Embryonic facial prominence (tissue), 1 donor: ENCODE data around the gene GABARAP.
A peak's percentile ranks its signal among the peaks of the same experiment; 100 is the strongest.

Experiments
- DNase-seq: peaks from one replicate; pipeline ENCODE4 v3.0.0-alpha.2; 2016; ENCODE audit errors: extremely low spot score

GABARAP gene

GRCh38 chr17:7241783-7242716 lies at the start of gene GABARAP:
Gene GABARAP, minus strand, starts transcription at chr17:7242449. Its CDS starts 119 bp downstream, at chr17:7242330.
- DNase-seq = peak; percentile 84

GRCh38 chr17:7290685-7291084 lies 48.4 kb upstream of the GABARAP start:
- no peak for DNase-seq

- no peak for DNase-seq
Observed at GRCh38 chr17:7290166-7290565, 47.9 kb upstream of the GABARAP start.

- no peak for DNase-seq
Observed at GRCh38 chr17:7289256-7290032, 47.2 kb upstream of the GABARAP start.

- no peak for DNase-seq
Observed at GRCh38 chr17:7285679-7286078, 43.4 kb upstream of the GABARAP start.

GRCh38 chr17:7284911-7285310 lies 42.7 kb upstream of the GABARAP start:
- no peak for DNase-seq

GRCh38 chr17:7283471-7284216 lies 41.4 kb upstream of the GABARAP start:
- DNase-seq = no peak

GRCh38 chr17:7282752-7283321 lies 40.6 kb upstream of the GABARAP start:
- no peak for DNase-seq

GRCh38 chr17:7281953-7282751 lies 39.9 kb upstream of the GABARAP start:
- DNase-seq = no peak

- peak; percentile 85 for DNase-seq
Observed at GRCh38 chr17:7281074-7281952, 39.1 kb upstream of the GABARAP start, which contains the start of gene SLC2A4. Gene SLC2A4, plus strand, starts transcription at chr17:7281718. Its CDS starts 217 bp downstream, at chr17:7281935.

- DNase-seq = peak; percentile 58
Observed at GRCh38 chr17:7280519-7281073, 38.3 kb upstream of the GABARAP start.

GRCh38 chr17:7279448-7279847 lies 37.2 kb upstream of the GABARAP start:
- no peak for DNase-seq

- no peak for DNase-seq
Observed at GRCh38 chr17:7266784-7267183, 24.5 kb upstream of the GABARAP start.

- DNase-seq = no peak
Observed at GRCh38 chr17:7263801-7264078, 21.5 kb upstream of the GABARAP start.

GRCh38 chr17:7262935-7263800 lies 20.9 kb upstream of the GABARAP start:
- DNase-seq = no peak

- DNase-seq = no peak
Observed at GRCh38 chr17:7262192-7262934, 20.1 kb upstream of the GABARAP start, which contains the start of gene CLDN7. Gene CLDN7, minus strand, starts transcription at chr17:7262478. Its CDS starts 435 bp downstream, at chr17:7262043.

GRCh38 chr17:7261379-7262191 lies 19.3 kb upstream of the GABARAP start:
- DNase-seq = no peak
